Stimulated activated CD4-positive, alpha-beta T cell treated with anti-CD3 and anti-CD28 coated beads, Interleukin-2, amount 100 ng/mL, for 48 hours (primary cell): Measurements from ENCODE around the gene ARSB.

ENCODE experiments used
- DNase-seq, 2 donors: peaks; one replicate each; pipeline ENCODE4 v3.0.0-alpha.2; 2020

ARSB gene

DNA sequence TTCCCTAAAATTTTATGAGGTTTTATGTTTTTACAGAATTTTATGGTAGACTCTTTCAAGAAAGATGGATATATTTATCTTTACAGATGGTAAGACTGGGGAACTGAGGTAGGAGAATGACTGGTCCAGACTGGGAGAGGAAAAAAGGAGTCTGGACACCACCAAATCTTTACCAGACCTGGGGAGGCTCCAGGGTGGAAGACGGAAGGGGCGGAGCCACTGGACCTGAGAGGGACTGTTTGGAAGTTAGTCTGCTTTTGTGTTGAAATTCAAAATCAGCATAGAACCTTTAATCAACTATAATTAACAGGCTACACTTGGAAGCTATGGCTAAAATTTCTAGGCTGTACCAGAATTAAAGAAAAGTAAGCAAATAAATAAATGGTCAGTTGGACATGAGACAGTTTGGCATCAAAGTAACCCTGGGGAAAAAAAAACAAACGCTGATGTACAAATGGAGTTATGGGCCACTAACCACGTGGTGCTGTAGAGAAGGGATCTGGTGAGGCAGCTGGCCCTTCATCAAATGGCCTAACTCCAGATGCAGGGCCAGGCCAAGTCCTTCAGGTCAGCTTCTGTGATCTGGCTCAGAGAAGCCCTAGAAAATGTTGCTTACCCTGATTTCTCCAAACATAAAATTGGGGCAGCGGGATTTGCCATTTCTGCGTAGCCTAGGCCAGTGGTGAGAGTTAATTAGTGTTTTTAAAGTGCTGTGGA, 155.1 kb downstream of the ARSB start:
- DNase-seq: no peak

DNA sequence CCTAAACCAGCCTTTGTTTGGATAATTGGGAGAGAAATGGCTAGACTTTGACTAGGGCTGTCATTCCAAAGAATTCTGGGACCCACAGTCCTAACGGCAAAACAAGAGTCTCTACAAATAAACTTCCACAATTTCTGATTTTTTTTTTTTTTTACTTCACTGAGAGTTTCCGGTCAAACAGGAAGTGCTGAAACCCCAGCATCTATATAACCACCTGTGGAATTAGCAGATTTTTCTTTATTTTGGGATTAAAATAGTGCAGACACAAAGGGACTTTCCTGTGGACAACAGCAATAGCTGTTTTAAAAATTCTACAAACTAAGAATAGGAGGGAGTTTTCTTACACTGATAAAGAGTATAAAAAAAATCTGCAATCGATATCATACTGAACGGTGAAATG, 157.4 kb downstream of the ARSB start:
- no peak for DNase-seq

DNA sequence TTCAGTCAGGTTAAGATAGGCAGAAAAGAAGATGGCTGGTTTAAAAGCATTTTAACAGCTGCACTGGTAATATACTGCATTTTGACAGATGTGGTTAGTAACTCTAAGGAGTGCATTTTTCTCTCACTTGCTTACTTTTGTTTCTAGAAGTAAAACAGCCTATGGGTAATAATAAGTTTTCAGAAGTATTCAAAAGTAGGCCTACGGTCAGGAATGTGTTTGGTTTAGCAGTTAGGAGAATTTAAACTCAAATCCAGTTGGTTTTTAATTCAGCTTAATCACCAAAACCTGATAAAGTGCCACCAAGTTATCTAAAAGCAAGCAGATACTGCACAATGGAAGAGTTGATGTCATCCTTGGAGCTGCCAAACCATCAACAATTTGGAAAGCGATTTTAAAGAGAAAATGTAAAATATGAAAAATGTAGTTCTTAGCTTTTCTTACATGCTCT, 160.3 kb downstream of the ARSB start:
- DNase-seq: no peak

DNA sequence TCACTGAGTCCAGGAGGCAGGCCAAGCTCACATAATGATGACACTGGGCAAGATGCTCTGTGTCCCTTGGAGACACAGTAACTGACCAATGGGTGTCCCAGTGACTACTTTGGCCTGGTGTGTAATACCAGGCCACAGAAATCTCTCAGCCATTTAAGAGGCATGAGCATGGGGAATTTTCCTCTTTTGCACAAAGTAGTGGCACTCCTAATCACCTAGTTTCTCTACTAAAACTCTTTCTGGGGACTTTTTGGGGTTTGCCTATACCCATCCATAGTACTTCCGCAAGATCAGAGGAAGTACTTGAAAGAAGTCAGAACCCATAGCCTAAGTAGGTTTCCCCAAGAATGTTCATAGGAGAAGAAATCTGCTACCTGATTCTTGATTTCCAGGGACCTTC, 161.9 kb downstream of the ARSB start:
- no peak for DNase-seq

DNA sequence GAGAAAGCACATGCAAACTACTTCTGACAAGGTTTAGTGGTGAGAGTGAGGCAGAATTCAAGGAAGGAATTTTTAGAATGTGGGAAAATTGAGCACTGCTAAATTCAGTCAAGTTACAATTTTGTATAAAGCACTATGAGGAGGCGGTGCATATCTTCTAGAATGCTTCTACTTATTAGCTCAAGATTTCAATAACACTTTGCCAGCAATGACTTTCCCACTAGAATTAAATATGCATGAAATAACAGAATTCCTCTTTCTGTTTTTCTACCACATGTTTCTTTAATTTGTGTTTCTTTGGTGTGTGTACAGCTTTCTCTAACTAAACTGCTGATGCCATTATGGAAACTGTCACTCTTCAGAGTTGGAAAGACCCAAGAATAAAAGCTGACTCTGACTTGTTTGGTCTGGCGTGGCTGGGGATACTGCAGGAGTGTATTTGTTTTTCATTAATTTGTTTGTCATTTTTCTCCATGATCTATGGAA, 163.5 kb downstream of the ARSB start:
- no peak for DNase-seq

DNA sequence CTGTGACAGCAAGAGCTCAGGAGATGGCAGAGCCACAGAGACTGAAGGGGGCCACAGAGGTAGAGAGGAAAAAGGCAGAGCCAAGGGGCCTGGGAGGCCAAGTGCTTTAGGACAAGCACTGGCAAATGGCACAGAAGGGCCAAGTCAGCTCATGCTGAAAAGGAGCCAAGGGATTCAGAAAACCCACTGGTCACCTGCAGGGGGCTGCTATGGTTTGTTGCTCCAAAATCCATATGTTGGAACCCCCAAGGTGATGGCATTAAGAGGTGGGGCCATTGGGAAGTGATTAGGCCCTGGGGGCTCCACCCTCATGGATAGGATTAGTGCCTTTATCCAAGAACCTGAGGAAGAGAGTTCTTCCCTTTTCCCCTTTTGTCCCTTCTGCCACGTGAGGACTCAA, 165.4 kb downstream of the ARSB start:
- DNase-seq: no peak

DNA sequence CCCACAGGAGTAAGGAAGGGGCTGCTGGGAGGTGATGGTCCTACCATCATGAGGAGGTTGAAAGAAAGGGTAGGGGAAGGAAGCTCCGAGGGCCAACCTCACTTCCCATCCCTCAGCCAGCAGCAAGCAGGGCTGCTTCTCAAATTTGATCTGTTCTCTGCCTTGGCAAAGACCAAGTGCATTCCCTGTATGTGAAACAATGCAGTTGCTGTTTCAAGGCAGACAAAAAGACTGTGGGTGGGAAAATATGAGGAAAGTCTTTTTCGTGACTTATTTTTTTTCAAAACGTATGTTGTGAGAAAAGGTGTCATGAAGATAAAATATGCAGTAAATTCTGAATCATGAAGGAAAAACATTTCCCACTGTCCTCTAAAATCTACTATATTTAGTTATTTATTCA, 165.9 kb downstream of the ARSB start:
- DNase-seq: no peak

DNA sequence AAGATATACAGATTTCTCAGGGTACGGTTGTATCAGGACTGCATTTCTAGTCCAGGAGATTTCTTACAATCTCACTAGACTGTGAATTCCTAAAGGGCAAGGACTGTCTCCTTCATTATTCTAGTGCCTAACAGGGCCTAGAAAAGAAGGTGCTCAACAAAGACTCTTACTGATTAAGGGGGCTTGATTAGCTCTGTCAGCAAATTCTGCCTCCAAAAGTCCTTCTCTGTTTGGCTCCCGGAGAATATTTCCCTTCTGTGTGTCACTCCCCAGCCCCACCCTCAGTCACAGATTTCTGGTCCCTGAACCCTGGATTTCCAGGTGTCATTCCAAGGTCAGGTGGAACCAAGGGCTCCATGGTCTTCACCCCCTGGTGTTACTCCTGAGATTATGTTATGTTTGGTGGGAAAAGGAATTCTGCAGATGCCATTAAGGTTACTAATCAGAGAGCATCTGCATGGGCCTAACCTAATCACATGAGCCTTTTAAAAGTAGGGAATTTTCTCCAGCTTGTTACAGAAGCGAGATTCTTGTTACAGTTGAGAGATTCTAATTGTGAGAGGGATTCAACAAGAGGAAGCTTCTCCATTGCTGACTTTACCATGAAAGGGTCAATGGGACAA, 168.9 kb downstream of the ARSB start:
- DNase-seq: no peak

DNA sequence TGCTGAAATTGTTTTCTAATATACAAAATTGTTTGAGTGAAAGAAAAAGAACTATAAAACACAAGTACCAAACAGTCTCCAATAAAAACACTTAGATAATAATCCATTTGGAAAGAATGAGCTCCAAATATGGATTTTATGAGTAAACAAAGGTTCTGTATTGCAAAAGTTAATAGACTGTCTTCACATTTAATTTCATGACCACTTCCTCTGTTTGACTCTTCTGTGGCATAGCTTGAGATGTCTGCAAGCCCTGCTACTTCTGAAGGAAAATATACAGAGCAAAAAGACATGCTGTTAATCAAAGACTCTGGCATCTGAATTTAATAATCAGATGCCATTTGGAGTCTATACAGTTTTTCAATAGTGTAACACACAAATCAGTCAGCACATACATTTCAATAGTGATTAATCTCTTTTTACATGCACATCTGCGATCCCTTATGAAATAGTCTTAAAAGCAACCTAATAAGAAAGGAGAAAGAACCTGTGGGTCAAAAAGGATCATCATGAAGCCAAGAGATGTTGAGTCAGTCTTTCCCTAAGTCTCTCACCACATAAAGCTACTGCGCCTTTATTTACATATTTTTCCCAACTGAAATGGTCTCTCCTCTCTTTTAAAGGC, 171.1 kb downstream of the ARSB start:
- DNase-seq: no peak

DNA sequence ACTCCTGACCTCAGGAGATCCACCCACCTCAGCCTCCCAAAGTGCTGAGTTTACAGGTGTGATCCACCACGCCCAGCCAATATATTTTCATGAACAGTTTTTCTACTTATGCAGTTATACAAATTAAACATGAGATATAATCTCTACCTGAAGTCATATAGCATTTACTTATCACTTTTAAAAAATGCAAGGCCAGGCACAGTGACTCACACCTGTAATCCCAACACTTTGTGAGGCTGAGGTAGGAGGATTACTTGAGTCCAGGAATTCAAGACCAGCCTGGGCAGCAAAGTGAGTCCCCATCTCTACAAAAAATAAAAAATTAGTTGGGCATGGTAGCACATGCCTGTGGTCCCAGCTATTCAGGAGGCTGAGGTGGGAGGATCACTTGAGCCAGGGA, 171.8 kb downstream of the ARSB start:
- no peak for DNase-seq

DNA sequence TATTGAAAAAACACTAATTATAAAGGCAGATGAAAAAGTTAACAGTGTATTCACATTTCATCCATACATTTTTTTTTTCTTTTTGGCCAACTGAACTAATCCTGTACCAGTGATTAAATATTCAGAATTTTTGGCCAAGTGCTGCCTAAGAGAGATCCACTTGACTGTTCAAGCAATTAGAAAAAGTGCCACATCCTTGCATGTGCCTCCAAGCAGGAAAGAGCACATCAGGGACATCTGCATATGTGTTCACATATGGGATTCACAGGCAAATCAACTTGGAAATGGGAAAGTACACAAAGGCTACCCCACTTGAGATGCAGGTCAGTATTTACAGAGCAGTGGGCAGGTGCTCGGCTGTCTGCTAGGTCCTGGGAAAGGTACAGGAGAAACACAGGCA, 173.2 kb downstream of the ARSB start:
- no peak for DNase-seq

DNA sequence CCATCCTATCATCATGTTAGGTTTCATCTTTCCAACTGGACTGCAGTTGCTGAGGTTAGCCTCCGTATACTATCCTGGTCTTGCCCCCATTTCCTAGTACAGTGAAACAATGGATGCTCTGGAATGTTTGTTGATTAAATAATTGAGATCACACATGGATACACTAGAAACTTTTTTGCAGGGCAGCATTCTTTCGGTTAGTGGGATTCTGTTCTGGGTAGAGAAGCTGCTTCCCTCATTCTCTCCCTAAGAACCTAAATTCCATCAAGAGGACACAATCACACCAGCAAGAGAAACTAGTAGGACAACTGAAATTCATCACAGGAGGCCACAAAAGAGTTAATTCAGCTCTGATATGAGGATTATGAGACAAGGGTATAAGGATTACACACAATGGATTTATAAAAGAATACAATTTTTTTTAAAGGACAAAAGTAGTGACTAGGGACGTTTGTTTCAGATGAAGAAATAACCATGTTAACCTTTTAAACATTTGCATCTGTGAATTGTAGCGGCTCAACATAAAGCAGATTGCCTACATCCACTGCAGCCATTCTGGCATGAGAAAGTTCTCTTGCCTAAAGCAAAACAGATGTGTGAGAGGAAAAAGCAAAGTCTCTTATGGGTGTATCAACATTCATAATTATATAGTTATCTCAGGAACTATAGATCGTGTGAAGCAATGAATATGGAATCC, 173.8 kb downstream of the ARSB start:
- DNase-seq: no peak

DNA sequence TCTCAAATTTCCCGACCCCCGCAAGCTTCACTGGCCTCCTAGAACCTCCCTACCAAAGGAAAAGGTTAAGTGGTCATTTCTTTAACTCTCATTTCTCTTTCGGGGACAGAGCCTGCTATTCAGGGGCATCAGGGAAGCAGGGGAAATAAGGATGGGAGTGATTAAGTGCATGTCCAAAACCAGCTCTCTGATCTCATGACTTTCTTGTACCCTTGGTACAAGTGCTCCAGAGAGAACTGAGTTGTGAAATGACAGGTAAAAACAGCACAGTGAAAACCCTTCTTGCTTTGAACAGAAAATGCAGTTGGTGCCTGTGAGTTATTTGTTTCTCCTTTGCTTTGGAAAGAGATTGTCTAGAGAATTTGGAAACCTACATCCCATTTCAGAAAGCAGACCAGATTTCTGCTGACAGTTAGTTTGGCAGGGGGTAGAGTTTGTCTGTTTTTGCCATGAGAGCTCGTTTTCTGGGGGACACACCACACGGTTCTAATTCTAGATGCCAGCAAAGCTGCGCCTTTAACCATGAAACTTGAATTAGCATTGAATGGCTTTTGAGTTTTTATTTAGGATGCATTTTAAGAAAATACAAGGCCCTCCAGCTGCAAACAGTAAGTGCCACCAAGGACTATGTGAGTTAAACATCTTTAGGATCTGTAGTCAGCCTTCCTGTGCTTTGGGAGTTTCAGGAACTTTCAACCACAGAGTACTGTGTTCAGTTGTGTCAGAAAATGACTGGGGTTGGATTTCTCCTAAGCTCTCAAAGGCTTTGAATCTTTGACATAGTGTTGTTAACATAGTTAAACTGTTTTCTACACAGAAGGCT, 174.8 kb downstream of the ARSB start:
- DNase-seq: no peak

DNA sequence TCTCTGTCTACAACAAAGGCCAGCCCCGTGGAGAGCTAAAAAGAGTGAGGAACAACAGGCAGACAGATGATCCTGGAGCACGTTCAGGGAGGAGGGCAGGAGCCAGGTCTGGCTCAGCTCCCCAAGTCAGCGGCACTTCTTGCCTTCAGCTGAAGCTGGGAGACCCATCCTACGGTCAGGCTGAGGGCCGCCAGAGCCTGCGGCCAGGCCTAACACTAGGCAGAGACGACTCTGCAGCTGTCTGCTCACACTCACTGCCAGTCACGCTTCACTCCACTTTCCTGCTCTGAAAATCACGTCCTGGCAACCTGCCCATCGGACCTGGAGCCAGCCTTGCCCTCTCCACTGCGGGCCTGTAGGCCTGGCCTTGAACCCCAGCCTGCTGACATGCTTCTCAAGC, 175.7 kb downstream of the ARSB start:
- DNase-seq: no peak

DNA sequence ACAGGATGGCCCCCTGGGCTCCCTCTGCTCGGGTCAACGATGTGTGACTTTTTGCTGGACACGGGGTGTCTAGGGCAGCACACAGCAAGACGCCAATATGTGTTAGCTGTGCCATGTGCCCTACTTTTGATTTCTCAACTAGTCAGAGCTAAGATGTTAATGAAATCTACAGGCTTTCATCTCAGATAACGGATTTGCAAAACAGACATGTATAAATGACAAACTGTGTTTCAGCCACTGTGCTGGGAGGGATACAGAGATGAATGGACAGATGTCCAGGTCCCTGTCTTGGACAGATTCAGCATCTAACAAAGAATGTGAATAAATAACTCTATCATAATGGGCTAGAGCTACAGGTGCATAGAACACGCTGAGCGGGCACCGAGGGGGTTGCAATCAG, 176.3 kb downstream of the ARSB start:
- DNase-seq: no peak

DNA sequence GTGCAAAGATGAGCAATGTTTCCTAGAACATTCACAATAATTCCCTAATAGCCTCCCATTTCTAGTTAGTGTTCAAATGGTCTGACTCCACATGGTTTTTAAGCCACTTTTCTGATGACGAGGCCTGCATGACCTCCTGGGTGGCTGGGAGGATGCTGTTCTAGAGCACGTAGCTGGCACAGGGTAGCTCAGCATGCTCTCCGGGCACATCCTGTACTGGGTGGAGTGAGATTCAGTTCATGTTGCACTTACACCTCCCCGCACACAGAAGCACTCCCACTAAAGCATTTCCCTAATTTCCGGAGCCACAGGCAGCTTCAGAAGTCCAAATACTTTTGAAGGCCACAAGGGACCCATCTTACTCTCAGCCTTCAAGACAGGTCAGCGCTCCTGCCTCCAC, 176.7 kb downstream of the ARSB start:
- no peak for DNase-seq

DNA sequence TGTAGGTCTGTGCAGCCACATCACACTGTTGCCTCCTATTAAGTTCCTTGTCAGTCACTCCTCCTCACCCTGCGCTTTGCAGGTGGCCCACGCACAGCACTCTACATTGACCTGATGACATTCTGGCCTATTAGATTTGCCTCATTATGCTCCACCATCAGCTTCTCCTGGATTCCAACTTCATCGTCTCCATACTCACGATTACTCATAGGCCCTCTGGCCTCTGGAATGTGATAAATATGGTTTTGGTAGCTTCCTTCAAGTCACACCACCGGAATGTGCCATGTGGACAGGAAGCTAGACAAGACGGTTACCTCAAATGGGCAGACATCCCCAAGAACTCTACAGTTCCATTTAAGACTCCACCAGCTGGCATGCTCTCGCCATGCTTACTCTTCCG, 178.6 kb downstream of the ARSB start:
- DNase-seq: no peak

DNA sequence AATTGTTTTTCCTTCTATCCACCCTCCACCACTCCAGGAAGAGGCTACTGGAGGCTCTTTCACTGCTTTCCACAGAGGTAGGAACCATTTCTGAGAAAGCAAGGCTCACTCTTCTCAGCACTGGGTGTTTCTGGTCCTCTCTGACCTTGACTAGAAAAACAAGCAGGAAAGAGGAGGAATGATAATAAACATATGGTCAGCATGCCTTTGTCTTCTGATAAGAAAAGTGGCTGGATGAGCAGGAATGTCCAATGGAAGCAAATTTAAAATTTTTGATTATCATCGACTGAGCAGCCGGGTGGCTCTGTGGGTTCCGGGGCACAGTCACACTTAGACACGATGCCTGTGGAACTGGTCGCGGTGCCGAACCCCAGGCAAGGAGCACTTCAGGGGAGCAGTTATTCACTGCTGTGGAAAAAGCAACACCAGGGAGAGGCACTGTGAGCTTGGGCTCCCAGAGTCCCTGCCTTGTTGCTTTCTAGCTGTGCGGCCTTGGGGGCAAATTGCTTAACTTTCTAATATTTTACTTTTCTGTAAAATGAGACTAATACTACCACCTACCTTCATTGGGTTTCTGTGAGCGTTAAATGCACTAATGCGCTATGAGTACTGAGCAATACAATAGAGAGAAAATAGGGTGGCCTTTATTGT, 179.5 kb downstream of the ARSB start:
- no peak for DNase-seq

DNA sequence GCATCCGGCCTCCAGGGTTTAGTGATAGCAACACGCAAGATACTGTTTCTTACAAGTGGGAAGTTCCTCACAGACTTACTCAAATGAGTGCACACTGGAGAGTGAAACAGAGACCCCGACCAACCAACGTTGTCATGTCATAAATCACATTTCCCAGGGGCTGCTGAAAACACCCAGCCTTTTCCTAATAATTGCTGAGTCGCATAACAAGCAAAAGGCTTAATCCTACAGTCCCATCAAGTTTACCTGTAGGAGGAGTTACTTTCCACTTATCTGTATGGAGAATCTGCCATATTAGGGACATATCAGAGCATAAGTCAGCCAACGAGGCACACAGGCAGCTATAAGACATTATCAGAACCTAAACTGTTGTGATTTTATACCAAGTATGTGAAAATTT, 180.1 kb downstream of the ARSB start:
- DNase-seq: no peak

DNA sequence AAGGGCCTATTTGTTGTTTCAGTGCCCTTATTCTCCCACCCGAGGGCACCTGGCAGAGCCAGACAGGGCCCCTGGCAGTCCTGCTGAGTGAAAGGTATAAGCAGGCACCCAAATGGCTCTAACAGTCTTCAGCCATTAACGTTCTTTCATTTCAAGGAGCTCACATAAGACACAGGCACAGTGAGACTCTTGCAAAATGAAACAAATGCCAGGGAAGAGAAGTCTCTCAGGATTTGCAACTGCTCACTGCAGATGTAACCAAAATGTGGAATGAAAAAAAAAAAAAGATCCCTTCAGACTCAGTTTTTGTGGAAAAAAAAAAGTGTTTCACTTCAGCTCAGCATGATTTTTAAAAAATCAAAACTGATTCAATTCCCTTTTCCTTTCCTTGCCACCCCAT, 181.2 kb downstream of the ARSB start:
- DNase-seq: no peak

DNA sequence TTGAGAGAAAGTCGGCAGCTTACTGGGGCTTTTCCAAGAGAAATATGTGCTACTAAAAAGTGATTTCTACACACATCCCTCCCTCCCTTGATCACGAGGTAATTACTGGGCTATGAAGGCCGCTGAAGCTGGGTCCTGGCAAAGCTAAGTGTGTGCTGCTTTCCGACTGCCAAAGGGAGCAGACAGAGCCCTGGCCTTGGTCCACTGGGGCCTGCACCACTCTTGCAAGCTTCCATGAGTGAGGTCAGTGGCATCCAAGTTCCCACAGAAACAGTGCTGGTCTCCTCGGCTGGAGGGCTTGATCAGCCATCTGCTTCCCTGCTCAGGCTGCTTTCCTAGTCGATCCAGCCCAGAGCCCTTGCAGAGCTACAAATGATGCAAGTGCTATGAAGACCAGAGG, 181.8 kb downstream of the ARSB start:
- DNase-seq: no peak

DNA sequence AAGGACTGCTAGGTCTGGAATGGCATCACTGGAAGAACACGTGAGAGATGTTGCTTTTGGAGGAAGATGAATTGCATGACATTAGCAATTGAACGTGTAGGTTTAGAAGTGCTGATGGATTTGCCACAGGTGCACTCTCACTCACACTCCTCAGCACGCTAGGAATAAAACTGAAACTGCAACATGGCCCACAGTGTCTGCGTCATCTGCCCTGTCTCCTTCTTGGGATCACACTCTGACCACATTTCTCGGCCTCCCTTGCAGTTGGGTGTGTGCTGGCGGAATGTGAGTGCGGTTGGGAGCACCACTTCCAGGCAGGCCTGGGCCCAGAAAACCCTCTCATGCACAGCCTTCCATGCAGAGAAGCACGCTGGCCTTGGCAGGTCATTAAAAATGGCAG, 183.7 kb downstream of the ARSB start:
- no peak for DNase-seq
